Stimulated activated CD8-positive, alpha-beta memory T cell treated with anti-CD3 and anti-CD28 coated beads, Interleukin-2, amount 100 ng/mL, for 48 hours (primary cell): ENCODE measurements around the gene CSAG3.
"Not testable (repeated sequence)": the region's sequence is repeated elsewhere in the genome, so short reads cannot be mapped to it uniquely, and the experiment has no call there.

Experiments used
- DNase-seq, 2 donors: peaks; one replicate each; pipeline ENCODE4 v3.0.0-alpha.2; 2020; ENCODE audit warnings: low read depth in 2 of 2

CSAG3 gene

GRCh38 chrX:152758918-152759317 is at the start of gene CSAG3:
CSAG3 (plus strand) TSS chrX:152759218.
- not testable (repeated sequence) for DNase-seq

- DNase-seq, result not testable (repeated sequence)
Measured at GRCh38 chrX:152713195-152713594, 45.8 kb upstream of the CSAG3 start.

- DNase-seq, result not testable (repeated sequence)
Measured at GRCh38 chrX:152713815-152714787, 44.9 kb upstream of the CSAG3 start, which contains the start of gene MAGEA2B. MAGEA2B (plus strand) TSS chrX:152714628; CDS start chrX:152717107, 2,479 bp downstream.

GRCh38 chrX:152725409-152725808 is 33.6 kb upstream of the CSAG3 start:
- DNase-seq, result no peak

- no peak for DNase-seq
Measured at GRCh38 chrX:152733261-152733975, 25.6 kb upstream of the CSAG3 start, which contains the start of the genes CSAG1 and MAGEA12. CSAG1 (minus strand) TSS chrX:152733721; CDS start chrX:152732460, 1,261 bp downstream. MAGEA12 (plus strand) TSS chrX:152733757; CDS start chrX:152736162, 2,405 bp downstream.

GRCh38 chrX:152734143-152734858 is 24.7 kb upstream of the CSAG3 start:
- not testable (repeated sequence) for DNase-seq

GRCh38 chrX:152735101-152735500 is 23.9 kb upstream of the CSAG3 start:
- no peak for DNase-seq

GRCh38 chrX:152735860-152736511 is 23.0 kb upstream of the CSAG3 start:
- no peak for DNase-seq

- DNase-seq, result not testable (repeated sequence)
Measured at GRCh38 chrX:152736528-152736927, 22.5 kb upstream of the CSAG3 start.

- no peak for DNase-seq
Measured at GRCh38 chrX:152738560-152738959, 20.5 kb upstream of the CSAG3 start.

GRCh38 chrX:152753686-152754650 is 5.0 kb upstream of the CSAG3 start, which contains the start of gene MAGEA2:
MAGEA2 (minus strand) TSS chrX:152753842; CDS start chrX:152751363, 2,479 bp downstream.
- DNase-seq, result not testable (repeated sequence)

GRCh38 chrX:152754871-152755270 is 4.1 kb upstream of the CSAG3 start:
- DNase-seq, result not testable (repeated sequence)

- DNase-seq, result not testable (repeated sequence)
Measured at GRCh38 chrX:152759544-152759943, 526 bp downstream of the CSAG3 start.

GRCh38 chrX:152761582-152761981 is 2.6 kb downstream of the CSAG3 start:
- not testable (repeated sequence) for DNase-seq

- not testable (repeated sequence) for DNase-seq
Measured at GRCh38 chrX:152766562-152766961, 7.5 kb downstream of the CSAG3 start.

GRCh38 chrX:152769549-152770289 is 10.7 kb downstream of the CSAG3 start, which contains the start of gene MAGEA6:
MAGEA6 (minus strand) TSS chrX:152769689; CDS start chrX:152767650, 2,039 bp downstream.
- not testable (repeated sequence) for DNase-seq

GRCh38 chrX:152787062-152787461 is 28.0 kb downstream of the CSAG3 start:
- not testable (repeated sequence) for DNase-seq

- no peak for DNase-seq
Measured at GRCh38 chrX:152798945-152799344, 39.9 kb downstream of the CSAG3 start.

GRCh38 chrX:152806035-152806434 is 47.0 kb downstream of the CSAG3 start:
- DNase-seq, result no peak
